ENCODE measurements around the gene LRRFIP1.

Gene LRRFIP1

GRCh38 chr2:237673130-237674001, 46.0 kb downstream of the LRRFIP1 start:
- peak; percentile 77 for TF ChIP-seq CTCF (conservative IDR thresholded peaks at IDR 0.05; ENCODE audit: low read length)
- peak overlapping the region; percentile 31 for H3K4me3 ChIP-seq (ENCODE audit: low read length)
- peak; percentile 66 for DNase-seq (ENCODE audit: low read depth)

GRCh38 chr2:237674731-237675276, 47.4 kb downstream of the LRRFIP1 start:
- peak; percentile 78 for DNase-seq (ENCODE audit: low read depth)
- H3K4me3 ChIP-seq (ENCODE audit: low read length) = peak overlapping the region; percentile 29
- TF ChIP-seq CTCF (conservative IDR thresholded peaks at IDR 0.05; ENCODE audit: low read length) = no peak

- no peak for DNase-seq (ENCODE audit: low read depth)
- TF ChIP-seq CTCF (conservative IDR thresholded peaks at IDR 0.05; ENCODE audit: low read length) = no peak
- no peak overlapping the region for H3K4me3 ChIP-seq (ENCODE audit: low read length)
These were observed 47.9 kb downstream of the LRRFIP1 start for GRCh38 chr2:237675316-237675715.

- H3K4me3 ChIP-seq (ENCODE audit: low read length) = no peak overlapping the region
- TF ChIP-seq CTCF (conservative IDR thresholded peaks at IDR 0.05; ENCODE audit: low read length) = no peak
- no peak for DNase-seq (ENCODE audit: low read depth)
These were observed 53.5 kb downstream of the LRRFIP1 start for GRCh38 chr2:237680702-237681478.

GRCh38 chr2:237682151-237682550, 54.8 kb downstream of the LRRFIP1 start:
- no peak for DNase-seq (ENCODE audit: low read depth)
- no peak overlapping the region for H3K4me3 ChIP-seq (ENCODE audit: low read length)
- no peak for TF ChIP-seq CTCF (conservative IDR thresholded peaks at IDR 0.05; ENCODE audit: low read length)

GRCh38 chr2:237682856-237683670, 55.7 kb downstream of the LRRFIP1 start:
- no peak for DNase-seq (ENCODE audit: low read depth)
- TF ChIP-seq CTCF (conservative IDR thresholded peaks at IDR 0.05; ENCODE audit: low read length) = no peak
- H3K4me3 ChIP-seq (ENCODE audit: low read length) = no peak overlapping the region
